Anterior cingulate cortex (tissue), 58 donors: ENCODE data around the gene ETS2.
"Not testable (repeated sequence)": the region's sequence is repeated elsewhere in the genome, so short reads cannot be mapped to it uniquely, and the experiment has no call there.

Experiments used
- DNase-seq, 58 donors: peaks; one replicate each; lab custom pipeline; 2025; lab: John Stamatoyannopoulos, UW

Gene ETS2

DNA sequence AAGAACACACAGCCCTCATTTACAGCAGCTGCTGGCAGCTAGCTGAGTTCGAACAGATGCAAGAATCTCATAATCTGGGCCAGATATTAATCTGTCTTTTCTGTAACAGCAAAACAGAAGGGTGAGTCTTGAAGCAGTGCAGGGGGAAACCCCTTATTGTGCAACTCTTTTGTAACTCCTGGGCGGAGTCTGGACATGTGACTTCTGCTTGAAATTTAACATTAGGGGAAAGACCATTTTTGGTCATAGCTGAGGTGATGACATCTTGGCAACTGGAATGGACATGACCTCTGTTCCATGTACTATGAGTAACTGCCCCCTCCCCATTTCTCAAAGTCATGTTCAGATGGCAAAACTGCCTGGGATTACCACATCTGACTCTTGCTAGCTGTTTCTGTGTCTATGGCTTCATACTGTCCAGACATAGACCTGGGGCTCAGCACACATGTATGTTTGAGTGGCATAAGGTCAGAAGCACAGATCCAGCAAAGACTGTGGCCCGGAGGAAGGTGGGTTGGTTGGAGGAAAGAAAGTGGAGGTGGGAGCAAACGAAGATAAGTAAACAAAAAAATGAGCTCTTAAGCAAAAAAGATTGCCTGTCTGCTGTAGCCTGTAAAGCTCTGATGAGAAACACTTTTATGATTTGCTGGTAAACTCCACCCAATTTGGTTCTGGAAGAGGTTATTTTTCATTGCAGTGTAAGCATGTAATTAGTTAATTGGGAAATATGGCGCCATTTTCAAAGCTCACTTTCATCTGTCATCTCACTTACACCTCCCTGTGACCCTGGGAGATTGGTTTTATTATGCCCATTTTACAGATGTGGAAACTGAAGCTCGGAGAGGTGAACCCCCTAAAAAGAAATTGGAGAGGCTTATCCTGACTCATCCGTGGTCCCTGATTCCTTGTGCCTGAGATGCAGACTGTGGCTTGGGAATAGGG is 26.1 kb downstream of the ETS2 start:
- DNase-seq, result peak in 3 of 58 donors; percentile 11 to 57 (median 14)

DNA sequence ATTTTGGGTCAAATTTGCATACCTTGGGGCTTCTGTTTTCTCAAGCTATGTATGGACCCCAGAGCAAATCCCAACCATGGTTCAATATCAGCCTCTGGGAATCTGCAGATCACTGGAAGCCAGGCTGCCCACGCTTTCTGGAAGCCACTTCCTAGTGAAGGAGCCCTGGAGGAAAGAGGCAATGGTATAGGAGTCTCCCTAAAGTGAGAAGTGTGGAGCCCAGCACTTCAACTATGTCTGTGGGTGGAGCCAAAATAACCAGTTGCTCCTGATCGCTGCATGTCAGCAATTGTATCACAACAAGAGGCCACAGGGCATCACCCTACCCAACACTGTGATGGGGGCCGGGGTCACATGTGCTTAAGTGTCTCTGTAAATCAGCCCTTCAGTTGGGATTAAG is 26.9 kb downstream of the ETS2 start:
- no peak for DNase-seq

DNA sequence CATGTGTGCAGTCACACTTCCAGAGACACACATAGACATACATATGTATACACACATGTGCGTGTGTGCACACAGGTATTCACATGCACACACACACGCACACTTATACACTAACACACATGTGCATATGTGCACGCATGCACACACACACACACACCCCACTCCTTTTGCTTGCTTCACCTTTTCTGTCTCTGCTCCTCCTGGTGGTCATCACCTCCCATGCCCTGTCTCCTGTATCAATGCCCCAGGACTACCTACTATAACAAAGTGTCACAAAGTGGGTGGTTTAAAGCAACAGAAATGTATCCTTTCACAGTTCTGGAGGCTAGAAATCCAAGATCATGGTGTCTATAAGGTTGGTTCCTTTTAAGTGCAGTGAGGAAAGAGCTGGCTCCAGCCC is 27.4 kb downstream of the ETS2 start:
- DNase-seq, result no peak

DNA sequence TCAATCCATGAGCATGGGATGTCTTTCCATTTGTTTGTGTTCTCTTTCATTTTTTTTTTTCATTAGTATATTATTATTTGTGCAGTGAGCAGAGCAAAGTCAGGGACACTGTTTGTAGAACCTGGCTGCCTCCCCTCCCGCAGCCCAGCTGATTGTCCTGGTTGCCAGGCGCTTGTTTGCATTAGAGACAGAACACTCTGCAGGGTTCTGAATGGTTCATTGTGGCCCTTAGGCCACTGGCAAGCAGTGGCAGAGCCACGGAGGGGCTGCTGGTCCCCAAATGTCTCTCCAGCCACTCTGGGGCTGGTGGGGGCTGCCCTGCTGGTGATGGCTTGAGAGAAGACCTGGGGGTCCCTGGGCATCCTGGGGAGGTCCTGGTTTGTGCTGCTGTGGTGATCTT is 29.0 kb downstream of the ETS2 start:
- no peak for DNase-seq

DNA sequence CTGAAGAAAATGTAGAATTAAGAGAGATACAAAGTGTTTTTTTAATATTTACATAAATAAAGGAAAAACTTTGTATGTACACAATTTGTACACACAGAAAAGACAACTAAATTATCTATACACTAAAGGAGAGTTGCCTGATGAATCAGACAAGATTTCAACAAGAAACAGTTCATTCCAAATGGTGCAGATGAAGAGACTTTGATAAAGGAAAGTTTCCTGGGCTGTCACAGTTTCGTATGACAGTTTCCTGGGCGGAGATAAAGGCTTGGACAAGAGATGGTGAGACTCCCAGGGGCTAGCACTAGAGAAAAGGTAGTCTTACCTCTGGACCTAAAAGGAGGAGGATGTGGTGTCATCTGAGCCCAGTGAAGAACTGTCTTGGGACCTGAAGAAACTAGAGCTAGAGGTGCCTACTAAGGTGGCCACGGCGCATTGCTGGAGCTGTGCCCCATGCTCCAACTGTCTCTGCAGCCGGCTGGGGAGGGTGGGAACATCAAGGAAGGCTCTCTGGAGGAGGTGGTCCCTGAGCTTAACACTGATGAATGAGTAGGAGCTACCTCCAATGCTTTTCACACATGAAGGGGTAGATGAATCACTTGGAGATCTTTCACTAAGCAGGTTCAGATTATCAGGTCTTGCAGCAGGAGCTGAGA is 32.2 kb downstream of the ETS2 start:
- DNase-seq, result no peak

DNA sequence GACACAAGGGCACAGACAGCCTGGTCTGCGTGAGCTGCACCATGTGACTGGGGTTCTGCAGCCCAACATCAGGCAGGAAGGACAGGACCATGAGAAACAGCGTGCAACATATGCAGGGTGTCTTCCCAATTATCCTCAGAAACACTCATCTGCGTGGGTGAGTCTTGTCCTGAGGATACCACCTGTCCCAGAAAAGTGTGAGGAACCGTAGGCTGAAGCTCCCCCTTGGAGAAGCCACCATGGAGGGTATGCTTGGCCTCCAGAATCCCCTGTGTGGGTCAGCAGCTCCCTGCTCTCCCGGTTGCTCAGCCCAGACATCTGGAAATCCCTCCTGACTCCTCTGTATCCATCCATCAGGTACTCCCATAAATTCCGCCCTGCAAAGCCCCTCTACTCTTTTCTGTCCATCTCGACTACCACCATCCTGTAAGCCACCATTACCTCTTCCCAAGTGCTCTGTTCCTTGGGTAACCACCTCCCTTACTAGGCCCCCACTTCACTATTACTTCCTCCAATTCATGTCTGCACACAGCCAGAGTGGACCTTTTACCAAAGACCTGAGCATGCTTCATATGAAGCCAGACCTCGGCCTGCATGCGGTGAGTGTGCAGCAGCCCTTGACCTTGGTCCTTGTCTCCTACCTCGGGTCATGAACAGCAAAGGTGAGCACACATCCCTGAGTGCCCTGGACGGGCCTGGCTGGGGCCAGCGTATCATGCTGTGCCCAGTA is 33.0 kb downstream of the ETS2 start:
- DNase-seq, result no peak

DNA sequence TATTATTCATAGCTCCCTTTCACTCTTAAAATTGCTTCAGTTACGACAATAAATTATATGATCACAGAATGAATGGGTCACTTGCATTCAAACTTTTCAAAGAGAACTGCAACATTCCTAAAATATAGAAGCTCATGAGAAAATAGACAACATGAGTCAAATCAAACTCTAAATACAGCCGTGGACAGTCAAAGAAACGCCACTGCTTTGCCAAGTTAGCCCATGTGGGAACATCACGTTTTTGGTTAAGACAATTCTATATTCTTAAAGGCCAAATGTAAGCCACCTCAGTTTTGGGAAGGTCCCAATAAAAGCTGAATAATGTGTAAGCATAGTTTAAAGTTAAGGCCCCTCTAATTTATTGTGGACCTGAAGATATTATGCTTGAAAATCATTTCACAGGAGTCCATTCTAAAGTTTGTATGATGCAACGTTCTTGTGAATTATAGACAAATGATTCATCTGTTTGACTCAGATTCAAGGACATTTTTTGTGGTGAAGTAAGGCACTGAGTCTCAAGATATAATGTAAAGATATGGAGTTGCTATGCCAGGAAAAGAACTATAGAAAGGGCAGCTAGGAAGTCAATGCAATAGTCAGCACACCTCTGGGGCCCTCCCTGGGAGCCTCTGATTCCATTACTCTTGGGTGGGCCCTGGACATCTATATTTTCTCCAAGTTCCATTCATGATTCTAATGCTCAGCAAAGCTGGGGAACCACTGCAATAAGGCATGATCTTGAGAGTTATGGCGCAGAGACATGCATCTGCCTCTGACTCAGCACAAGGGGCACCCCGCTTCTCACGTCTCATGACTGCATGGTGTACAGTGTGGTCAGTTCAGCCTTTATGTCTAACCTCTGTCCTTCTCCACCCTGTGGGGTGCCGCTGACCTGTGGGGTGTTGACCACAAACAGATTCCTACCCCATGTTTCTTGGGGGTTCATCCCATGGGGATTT is 33.9 kb downstream of the ETS2 start:
- no peak for DNase-seq

DNA sequence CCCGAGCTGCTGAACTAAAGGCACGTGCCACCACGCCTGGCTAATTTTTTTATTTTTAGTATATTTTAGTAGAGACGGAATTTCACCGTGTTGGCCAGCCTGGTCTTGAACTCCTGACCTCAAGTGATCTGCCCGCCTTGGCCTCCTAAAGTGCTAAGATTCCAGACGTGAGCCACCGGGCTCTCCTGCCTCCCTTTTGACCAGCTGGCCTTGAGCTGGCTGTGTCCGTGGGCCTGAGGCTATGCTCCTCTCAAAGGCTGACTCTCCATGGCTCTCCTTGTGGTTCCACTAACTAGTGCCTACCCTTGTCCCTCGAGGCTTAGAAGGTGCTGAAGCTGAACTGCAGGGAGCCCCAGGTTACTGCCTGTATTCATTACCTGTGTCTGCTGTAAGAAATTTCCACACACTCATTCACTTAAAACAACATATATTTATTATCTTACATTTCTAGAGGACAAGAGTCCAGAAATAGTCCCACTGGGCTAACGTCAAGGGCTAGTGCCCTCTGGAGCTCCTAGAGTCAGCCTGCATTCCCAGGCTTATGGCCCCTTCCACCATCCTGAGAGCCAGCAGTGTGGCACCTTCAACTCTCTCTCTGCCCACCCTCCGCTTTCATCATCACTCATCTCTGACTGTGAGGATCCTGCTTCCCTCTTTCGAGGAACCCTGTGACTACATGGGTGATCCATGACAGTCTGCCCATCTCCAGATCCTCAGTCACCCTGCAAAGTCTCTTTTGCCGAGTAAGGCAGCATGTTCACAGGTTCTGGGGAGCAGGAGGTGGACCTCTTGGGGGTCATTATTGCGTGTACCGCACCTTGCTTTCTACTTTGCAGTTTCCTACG is 34.9 kb downstream of the ETS2 start:
- DNase-seq, result no peak

DNA sequence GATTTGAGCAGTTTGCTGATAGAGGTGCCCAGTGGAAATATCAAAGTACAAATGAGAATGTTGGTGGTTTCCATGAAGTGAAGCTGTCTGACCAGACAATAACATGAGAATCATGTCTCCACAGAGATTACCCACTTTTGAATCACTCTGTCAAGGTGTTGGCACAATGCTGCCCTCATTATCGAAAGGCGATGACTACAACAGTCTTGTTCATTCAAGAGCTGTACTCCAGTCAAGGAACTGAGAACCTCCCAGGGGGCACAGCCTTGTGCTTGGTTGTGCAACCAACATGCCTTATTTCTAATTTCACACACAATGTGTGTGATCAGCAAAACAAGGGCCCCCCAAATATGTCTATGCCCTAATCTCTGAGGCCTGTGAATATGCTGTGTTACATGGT is 35.7 kb downstream of the ETS2 start:
- DNase-seq, result no peak

DNA sequence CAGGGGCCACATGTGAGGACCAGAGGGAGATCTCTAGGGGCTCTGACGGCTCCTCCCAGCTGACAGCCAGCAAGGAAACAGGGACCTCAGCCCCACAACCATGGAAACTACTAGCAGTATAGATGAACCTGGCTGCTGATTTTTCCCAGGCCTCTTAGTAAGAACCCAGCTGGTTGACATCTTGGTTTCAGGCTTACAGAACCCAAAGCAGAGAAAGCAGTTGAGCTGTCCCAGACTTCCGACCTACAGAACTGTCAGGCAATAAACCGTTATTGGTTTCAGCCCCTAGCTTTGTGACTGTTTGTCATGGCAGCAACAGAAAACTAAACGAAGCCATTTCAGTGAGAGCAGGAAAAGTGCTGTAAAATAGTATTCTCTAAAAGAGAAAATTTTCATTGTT is 36.4 kb downstream of the ETS2 start:
- no peak for DNase-seq

DNA sequence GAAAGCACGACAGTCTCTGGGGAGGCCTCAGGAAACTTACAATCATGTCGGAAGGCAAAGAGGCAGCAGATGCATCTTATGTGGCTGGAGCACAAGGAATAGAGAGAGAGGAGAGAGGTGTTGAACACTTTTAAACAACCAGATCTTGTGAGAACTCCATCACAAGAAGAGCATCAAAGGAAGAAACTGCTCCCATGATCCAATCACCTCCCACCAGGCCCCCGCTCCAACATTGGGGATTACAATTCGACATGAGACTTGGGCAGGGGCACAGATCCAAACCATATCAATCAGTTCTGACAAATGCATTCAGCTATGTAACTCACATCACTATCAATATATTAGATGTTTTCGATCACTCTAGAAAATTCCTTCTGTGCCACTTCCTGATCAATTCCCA is 37.6 kb downstream of the ETS2 start:
- no peak for DNase-seq

DNA sequence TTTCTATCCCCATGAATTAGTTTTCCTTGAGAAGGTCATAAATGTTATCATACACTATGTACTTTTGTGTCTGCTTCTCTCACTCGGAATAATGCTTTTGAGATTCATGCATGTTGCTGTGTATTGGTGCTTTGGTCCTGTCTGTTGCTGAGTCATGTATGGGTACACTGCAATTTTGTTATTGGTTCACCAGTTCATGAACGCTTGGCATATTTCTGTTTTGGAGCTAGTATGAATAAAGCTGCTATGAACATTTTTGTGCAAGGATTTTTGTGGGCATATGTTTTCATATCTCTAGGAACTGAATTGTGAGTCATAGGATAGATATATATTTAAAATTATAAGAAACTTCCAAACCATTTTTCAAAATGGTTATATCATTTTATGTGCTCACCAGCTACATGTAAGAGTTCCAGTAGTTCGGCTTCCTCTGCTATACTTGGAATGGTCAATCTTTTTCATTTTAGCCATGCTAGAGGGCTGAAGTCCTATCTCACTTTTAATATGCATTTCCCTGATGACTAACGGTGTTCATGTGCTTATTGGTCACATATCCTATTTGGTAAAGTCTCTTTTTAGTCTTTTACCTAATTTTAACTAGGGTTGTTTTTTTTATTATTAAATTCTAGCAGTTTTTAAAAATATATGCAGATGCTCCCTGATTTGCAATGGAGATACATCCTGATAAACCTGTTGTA is 38.2 kb downstream of the ETS2 start:
- no peak for DNase-seq

DNA sequence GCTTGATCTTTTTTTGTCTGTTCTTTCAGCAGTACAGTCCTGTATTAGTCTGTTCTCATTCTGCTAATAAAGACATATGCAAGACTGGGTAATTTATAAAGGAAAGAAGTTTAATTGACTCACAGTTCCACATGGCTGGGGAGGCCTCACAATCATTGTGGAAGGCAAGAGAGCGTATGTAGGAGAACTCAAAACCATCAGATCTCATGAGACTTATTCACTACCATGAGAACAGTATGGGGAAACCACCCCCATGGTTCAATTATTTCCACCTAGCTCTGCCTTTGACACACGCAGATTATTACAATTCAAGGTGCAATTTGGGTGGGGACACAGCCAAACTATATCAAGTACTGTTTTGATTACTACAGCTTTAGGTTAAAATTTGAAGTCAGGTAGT is 39.6 kb downstream of the ETS2 start:
- not testable (repeated sequence) for DNase-seq

DNA sequence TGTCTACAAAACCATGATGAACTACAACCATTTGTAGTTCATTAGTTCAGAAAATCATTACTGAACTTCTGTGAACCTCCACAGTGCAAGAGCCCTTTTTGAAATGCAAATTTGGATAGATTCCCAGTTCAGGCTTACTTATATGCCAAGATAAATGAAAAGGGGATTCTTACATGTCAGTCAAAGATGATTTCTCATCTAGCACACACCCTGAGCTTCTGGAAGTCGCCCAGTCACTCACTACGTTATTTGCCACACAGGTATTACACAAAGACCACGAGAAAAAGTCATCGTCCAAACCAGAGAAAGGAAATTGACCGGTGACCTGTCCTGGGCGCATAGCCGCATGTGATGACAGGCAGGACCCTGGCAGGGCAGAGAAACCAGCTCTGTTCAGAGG is 41.8 kb downstream of the ETS2 start:
- no peak for DNase-seq

DNA sequence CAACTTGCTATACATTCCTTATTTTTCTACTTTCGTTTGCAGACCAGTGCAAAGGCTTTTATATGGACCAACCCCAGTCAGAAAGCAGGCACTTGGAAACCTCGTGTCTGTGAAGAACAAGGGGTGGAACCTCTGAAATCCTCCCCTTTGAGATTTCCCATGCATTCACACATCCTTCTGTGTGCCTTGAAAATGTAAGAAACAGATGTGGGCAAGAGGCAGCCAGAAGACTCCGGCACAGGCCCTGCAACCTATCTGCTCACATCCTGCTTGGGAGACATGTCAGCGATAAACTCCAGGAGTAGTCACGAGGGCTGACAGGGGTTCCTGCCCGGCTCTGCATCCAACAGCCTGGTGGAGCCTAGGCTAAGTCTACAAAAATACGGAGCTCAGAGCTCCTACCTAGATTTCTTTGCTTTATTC is 42.5 kb downstream of the ETS2 start:
- DNase-seq, result no peak

DNA sequence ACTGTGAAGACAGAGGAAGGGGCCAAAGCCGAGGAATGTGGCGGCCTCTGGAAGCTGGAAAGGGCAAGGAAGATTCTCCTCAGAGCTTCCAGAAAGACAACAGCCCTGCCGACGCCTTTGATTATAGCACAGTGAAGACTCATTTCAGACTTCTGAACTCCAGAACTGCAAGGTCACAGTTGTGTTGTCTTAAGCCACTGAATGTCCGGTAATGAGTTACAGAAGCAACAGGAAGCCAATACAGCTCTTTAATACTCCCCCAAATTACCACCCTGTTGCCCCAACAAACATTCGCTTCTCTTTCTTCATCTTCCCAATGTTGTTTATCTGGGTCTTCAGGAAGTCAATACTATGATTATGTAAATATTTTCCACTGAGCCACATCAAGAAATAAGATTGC is 44.0 kb downstream of the ETS2 start:
- DNase-seq, result no peak

DNA sequence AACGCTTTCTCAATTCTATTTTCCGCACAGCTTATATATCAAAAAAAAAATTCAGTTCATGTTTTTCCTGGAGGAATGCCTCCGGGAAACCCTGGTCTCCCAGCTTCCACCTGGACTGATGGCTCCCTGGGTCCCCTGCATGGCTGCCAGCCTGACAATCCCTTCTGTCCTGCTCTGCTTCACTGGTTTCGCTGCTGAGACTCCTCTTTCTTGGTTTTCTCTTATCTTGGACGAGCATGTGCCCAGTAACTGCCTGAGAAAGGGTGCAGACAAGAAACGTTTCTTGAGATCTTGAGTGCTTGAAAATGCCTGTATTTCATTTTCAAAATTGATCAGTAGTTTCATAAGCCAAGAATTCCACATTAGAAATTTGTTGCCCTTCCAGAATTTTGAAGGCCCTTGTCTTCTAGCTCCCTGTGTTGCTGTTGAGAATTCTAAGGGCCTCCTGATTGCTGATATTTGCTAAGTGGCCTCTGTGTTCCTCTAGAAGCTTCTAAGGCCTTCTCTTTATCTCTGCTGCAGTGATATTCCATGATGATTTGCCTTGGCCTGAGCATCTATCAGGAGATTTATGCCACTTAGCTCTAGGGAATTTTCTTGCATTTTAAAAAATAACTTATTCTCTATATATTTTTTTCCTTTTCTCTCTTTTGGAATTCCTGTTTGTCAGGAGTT is 44.7 kb downstream of the ETS2 start:
- DNase-seq, result no peak

DNA sequence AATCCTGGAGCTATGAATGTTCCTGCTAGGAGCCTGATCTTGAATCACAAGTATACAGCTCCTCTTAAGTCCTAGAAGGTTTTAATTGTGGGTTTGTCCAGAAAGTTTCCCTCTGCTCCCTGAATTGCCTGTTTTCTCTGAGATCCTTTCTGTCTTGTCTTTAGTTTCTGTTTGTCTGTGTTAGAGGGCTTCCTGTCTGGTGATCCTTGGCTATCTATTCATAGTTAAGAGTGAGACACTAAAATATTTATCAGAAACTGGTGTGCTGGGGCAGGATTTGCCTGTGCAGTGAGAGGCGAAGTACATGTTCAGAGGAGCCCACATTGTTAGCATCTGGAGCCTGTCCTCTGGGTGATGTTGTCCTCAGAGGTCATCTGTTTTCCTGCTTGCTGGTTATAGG is 45.4 kb downstream of the ETS2 start:
- no peak for DNase-seq
